AG10803 (cell line): ENCODE measurements around the gene MYOM1.
"Not testable (repeated sequence)": the region's sequence is repeated elsewhere in the genome, so short reads cannot be mapped to it uniquely, and the experiment has no call there.

Experiments
- DNase-seq: peaks from one replicate; pipeline ENCODE4 v3.0.0; 2010; ENCODE audit warnings: low read depth
- H3K4me3 ChIP-seq: 2 replicates; pipeline ENCODE4 v1.5.1; 2011; ENCODE audit warnings: mild to moderate bottlenecking, low read length, control low read depth
- CTCF ChIP-seq: conservative IDR thresholded peaks from 2 replicates; pipeline ENCODE4 v1.5.1; 2011; ENCODE audit warnings: mild to moderate bottlenecking, low read length, control low read depth, inconsistent platforms

The MYOM1 gene

GRCh38 chr18:3079653-3080052, 140.1 kb downstream of the MYOM1 start:
- no peak for DNase-seq
- H3K4me3 ChIP-seq = no peak overlapping the region
- no peak for TF ChIP-seq CTCF

DNA sequence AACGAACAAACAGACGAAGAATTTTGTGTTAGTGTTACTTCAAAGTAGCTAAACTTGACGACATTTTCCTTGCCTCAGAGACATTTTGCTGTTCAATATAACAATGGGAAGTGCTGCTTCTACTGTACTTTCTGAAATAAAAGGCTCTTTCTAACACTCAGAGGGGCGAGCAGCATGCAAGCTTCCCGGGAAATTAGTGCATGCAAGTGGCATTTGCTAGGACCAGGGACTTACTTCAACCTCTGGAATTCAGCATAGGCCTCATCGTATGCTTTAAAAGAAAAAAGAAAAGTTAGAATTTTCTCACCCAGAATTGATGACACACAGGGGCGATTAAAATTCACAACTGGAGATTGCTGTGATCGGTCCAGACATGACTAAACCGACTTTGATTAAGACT, 144.3 kb downstream of the MYOM1 start:
- no peak for TF ChIP-seq CTCF
- H3K4me3 ChIP-seq = no peak overlapping the region
- no peak for DNase-seq

DNA sequence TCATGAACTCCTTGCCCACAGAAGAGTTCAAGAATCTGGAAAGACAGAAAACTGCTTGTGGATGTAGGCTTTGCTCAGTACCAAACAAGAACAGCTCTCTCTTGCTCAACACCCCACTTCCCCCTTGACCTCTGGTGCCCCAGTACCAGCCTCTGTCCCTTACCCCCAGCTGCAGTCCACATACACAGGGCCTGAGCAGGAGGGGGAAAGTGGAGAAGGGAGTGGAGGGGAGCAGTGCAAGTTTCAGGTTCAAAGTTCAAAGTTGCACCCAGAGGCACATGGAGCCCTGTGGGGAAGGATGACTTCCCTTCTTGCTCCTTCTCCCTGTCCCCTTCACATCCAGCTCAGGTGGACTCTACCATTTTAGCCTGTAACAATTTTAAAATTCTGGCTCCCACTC, 145.7 kb downstream of the MYOM1 start:
- no peak for DNase-seq
- H3K4me3 ChIP-seq = no peak overlapping the region
- TF ChIP-seq CTCF = no peak

DNA sequence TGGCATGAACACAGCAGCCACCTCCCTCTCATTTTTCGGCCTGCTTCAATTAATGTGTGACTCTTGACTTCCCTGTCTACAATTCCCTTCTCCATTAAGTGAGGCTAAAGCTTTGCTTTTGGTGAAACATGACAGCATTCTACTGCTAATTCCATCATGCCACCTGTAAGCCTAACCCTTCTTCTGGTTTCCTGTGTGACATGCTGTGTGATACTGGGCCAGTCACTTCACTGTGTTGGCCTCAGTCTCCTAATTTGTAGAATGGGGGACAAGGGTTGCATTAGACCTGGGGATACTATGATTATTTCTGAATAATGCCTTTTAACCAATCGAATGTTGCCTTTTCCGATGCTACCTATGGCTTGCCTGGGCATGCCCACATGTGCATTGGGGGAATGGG, 146.4 kb downstream of the MYOM1 start:
- DNase-seq, H3K4me3 ChIP-seq: not testable (repeated sequence)

GRCh38 chr18:3071676-3072075, 148.1 kb downstream of the MYOM1 start:
- no peak for TF ChIP-seq CTCF
- DNase-seq = no peak
- H3K4me3 ChIP-seq = no peak overlapping the region

GRCh38 chr18:3069671-3070433, 149.9 kb downstream of the MYOM1 start:
- H3K4me3 ChIP-seq = no peak overlapping the region
- TF ChIP-seq CTCF = no peak
- DNase-seq = peak; percentile 40

GRCh38 chr18:3067722-3068121, 152.0 kb downstream of the MYOM1 start:
- TF ChIP-seq CTCF = no peak
- no peak for DNase-seq
- no peak overlapping the region for H3K4me3 ChIP-seq
